Activated CD8-positive, alpha-beta T cell treated with anti-CD3 and anti-CD28 coated beads, Interleukin-2, amount 10 ng/mL, durations not matched to agents 7 days and 5 days (primary cell): ENCODE measurements around the gene NR4A1. TPM values are rescaled to one million over a fixed set of nuclear protein-coding genes. Genes with fewer than 3 reads are reported as not detected.

Experiments
- ATAC-seq: fragments of 150-1000 bp; cut with Tn5 transposase; one replicate; pipeline ENCODE4 v1.10.0; 2021; ENCODE audit warnings: moderate library complexity
- CTCF ChIA-PET: fragments of 350-600 bp; sonication (Branson Sonifier 250); formaldehyde crosslinking; loops from one replicate; lab custom pipeline; 2021; ENCODE audit warnings: antibody characterized with exemption; lab: Charles Lee
- POLR2A ChIA-PET: fragments of 350-600 bp; sonication (Branson Sonifier 250); formaldehyde crosslinking; loops from one replicate; lab custom pipeline; 2021; ENCODE audit warnings: antibody characterized with exemption; lab: Charles Lee
- DNase-seq: peaks from one replicate; pipeline ENCODE4 v3.0.0-alpha.2; 2020
- H3K27ac Mint-ChIP-seq: one replicate; pipeline ENCODE4 v1.8.0; 2021; ENCODE audit warnings: mild to moderate bottlenecking, mixed read lengths
- H3K27me3 Mint-ChIP-seq: one replicate; pipeline ENCODE4 v1.8.0; 2021; ENCODE audit warnings: low read depth, mixed read lengths
- H3K36me3 Mint-ChIP-seq: one replicate; pipeline ENCODE4 v1.8.0; 2021; ENCODE audit warnings: low read depth, mixed read lengths
- H3K4me1 Mint-ChIP-seq: one replicate; pipeline ENCODE4 v1.8.0; 2021; ENCODE audit warnings: low read depth, mixed read lengths
- H3K4me3 Mint-ChIP-seq: one replicate; pipeline ENCODE4 v1.8.0; 2021; ENCODE audit warnings: mild to moderate bottlenecking, mixed read lengths
- H3K9me3 Mint-ChIP-seq: one replicate; pipeline ENCODE4 v1.8.0; 2022; ENCODE audit warnings: mixed read lengths; ENCODE audit not compliant: insufficient read depth
- total RNA-seq, 2 experiments: library from RNA; stranded (reverse); gene quantifications; one replicate each; pipeline ENCODE4 v1.2.3, GENCODE V29; 2021

The NR4A1 gene
- 1 to 10 TPM; 4.3 to 5.6 TPM for total RNA-seq

- Mint-ChIP-seq H3K27ac (peak within 1 kb of the TSS; percentile 98), H3K9me3 (no peaks in the 10 kb centered on the region), H3K27me3 (no peaks in the 10 kb centered on the region), H3K4me1 (peaks cover 49% of the 10 kb centered on the region), H3K36me3 (no peaks in the 10 kb centered on the region), H3K4me3 (peak within 1 kb of the TSS; percentile 86)
- peak; percentile 85 for ATAC-seq
- CTCF ChIA-PET, result interaction anchor here (0.8 to 4.1 kb wide), 12 partner anchors 9 to 80 kb away, joined by 3 to 59 read pairs (median 4); partner anchors contain the start of gene ATG101
- POLR2A ChIA-PET, result interaction anchor here (0.8 to 2.2 kb wide), 8 partner anchors 10 to 25 kb away, joined by 3 to 18 read pairs (median 6); partner anchors contain the start of gene ATG101
- DNase-seq, result peak; percentile 98
Measured at GRCh38 chr12:52050758-52051541, at the start of gene NR4A1. NR4A1 (plus strand) TSS chr12:52051442; CDS start chr12:52054329, 2,887 bp downstream.

GRCh38 chr12:52003016-52003550, 48.2 kb upstream of the NR4A1 start:
- Mint-ChIP-seq H3K27ac (no peak overlapping the region), H3K27me3 (peaks cover 14% of the 10 kb centered on the region), H3K9me3 (no peaks in the 10 kb centered on the region), H3K4me1 (peaks cover 21% of the 10 kb centered on the region), H3K4me3 (no peak overlapping the region), H3K36me3 (no peaks in the 10 kb centered on the region)
- no peak for ATAC-seq
- POLR2A ChIA-PET, result interaction anchor here (1.2 kb wide), 1 partner anchor 17 kb away, joined by 4 read pairs; no protein-coding TSS in a partner anchor
- DNase-seq, result no peak
- CTCF ChIA-PET, result interaction anchor here (0.7 to 12.9 kb wide), 11 partner anchors 10 to 118 kb away, joined by 3 to 301 read pairs (median 4); no protein-coding TSS in a partner anchor

GRCh38 chr12:52003591-52003990, 47.7 kb upstream of the NR4A1 start:
- peaks cover 26% of the 10 kb centered on the region for H3K4me1 Mint-ChIP-seq
- no peak for DNase-seq
- H3K9me3 Mint-ChIP-seq, result no peaks in the 10 kb centered on the region
- no peak for ATAC-seq
- H3K27ac Mint-ChIP-seq, result no peak overlapping the region
- ChIA-PET POLR2A (interaction anchor here (1.2 kb wide), 1 partner anchor 17 kb away, joined by 4 read pairs; no protein-coding TSS in a partner anchor), CTCF (interaction anchor here (0.7 to 12.9 kb wide), 12 partner anchors 11 to 118 kb away, joined by 3 to 301 read pairs (median 4); no protein-coding TSS in a partner anchor)
- no peak overlapping the region for H3K4me3 Mint-ChIP-seq
- H3K27me3 Mint-ChIP-seq, result peaks cover 14% of the 10 kb centered on the region
- H3K36me3 Mint-ChIP-seq, result no peaks in the 10 kb centered on the region

- no peak overlapping the region for H3K27ac Mint-ChIP-seq
- H3K4me1 Mint-ChIP-seq, result peaks cover 30% of the 10 kb centered on the region
- H3K27me3 Mint-ChIP-seq, result peaks cover 14% of the 10 kb centered on the region
- no peaks in the 10 kb centered on the region for H3K36me3 Mint-ChIP-seq
- CTCF ChIA-PET, result interaction anchor here (0.7 to 12.9 kb wide), 12 partner anchors 11 to 117 kb away, joined by 3 to 301 read pairs (median 4); no protein-coding TSS in a partner anchor
- no peak for ATAC-seq
- H3K9me3 Mint-ChIP-seq, result no peaks in the 10 kb centered on the region
- POLR2A ChIA-PET, result no interaction called here
- DNase-seq, result no peak
- H3K4me3 Mint-ChIP-seq, result no peak overlapping the region
Measured at GRCh38 chr12:52004042-52004648, 47.1 kb upstream of the NR4A1 start.

- no peaks in the 10 kb centered on the region for H3K9me3 Mint-ChIP-seq
- H3K4me3 Mint-ChIP-seq, result no peak overlapping the region
- CTCF ChIA-PET, result interaction anchor here (0.6 to 12.9 kb wide), 3 partner anchors 13 to 83 kb away, joined by 3 to 301 read pairs (median 19); no protein-coding TSS in a partner anchor
- H3K27ac Mint-ChIP-seq, result peak overlapping the region; percentile 9
- no peak for ATAC-seq
- peaks cover 14% of the 10 kb centered on the region for H3K27me3 Mint-ChIP-seq
- POLR2A ChIA-PET, result interaction anchor here (1.7 kb wide), 1 partner anchor 20 kb away, joined by 5 read pairs; no protein-coding TSS in a partner anchor
- peaks cover 32% of the 10 kb centered on the region for H3K4me1 Mint-ChIP-seq
- no peak for DNase-seq
- no peaks in the 10 kb centered on the region for H3K36me3 Mint-ChIP-seq
Measured at GRCh38 chr12:52005218-52005902, 45.9 kb upstream of the NR4A1 start.

- Mint-ChIP-seq H3K27ac (peak overlapping the region; percentile 65), H3K9me3 (no peaks in the 10 kb centered on the region), H3K27me3 (peaks cover 14% of the 10 kb centered on the region), H3K4me1 (peaks cover 32% of the 10 kb centered on the region), H3K36me3 (peaks cover 5% of the 10 kb centered on the region), H3K4me3 (peak overlapping the region; percentile 79)
- POLR2A ChIA-PET, result interaction anchor here (0.6 to 1.7 kb wide), 3 partner anchors 17 to 19 kb away, joined by 3 to 5 read pairs (median 3); no protein-coding TSS in a partner anchor
- DNase-seq (no peak), ATAC-seq (no peak)
- CTCF ChIA-PET, result interaction anchor here (0.7 to 12.9 kb wide), 3 partner anchors 14 to 25 kb away, joined by 4 to 301 read pairs (median 15); no protein-coding TSS in a partner anchor
Measured at GRCh38 chr12:52005903-52006703, 45.1 kb upstream of the NR4A1 start.

- H3K36me3 Mint-ChIP-seq, result peaks cover 6% of the 10 kb centered on the region
- peak; percentile 79 for ATAC-seq
- H3K9me3 Mint-ChIP-seq, result no peaks in the 10 kb centered on the region
- H3K4me3 Mint-ChIP-seq, result peak within 1 kb of the TSS; percentile 87
- ChIA-PET CTCF (interaction anchor here (0.7 to 12.9 kb wide), 3 partner anchors 14 to 26 kb away, joined by 4 to 301 read pairs (median 15); no protein-coding TSS in a partner anchor), POLR2A (interaction anchor here (0.6 to 1.7 kb wide), 5 partner anchors 14 to 137 kb away, joined by 3 to 5 read pairs (median 3); no protein-coding TSS in a partner anchor)
- peak; percentile 80 for DNase-seq
- H3K4me1 Mint-ChIP-seq, result peaks cover 32% of the 10 kb centered on the region
- peaks cover 14% of the 10 kb centered on the region for H3K27me3 Mint-ChIP-seq
- H3K27ac Mint-ChIP-seq, result peak within 1 kb of the TSS; percentile 85
Measured at GRCh38 chr12:52006726-52007157, 44.5 kb upstream of the NR4A1 start, which contains the start of gene TAMALIN. TAMALIN (plus strand) TSS chr12:52006946; CDS start chr12:52007020, 74 bp downstream.

GRCh38 chr12:52007158-52007921, 43.9 kb upstream of the NR4A1 start:
- Mint-ChIP-seq H3K36me3 (peaks cover 8% of the 10 kb centered on the region), H3K27ac (peak overlapping the region; percentile 85), H3K9me3 (no peaks in the 10 kb centered on the region), H3K4me3 (peak overlapping the region; percentile 87), H3K27me3 (peaks cover 14% of the 10 kb centered on the region), H3K4me1 (peaks cover 32% of the 10 kb centered on the region)
- ATAC-seq, result peak; percentile 40
- DNase-seq, result peak; percentile 51
- ChIA-PET POLR2A (interaction anchor here (0.7 to 1.7 kb wide), 4 partner anchors 13 to 136 kb away, joined by 3 to 5 read pairs (median 3); no protein-coding TSS in a partner anchor), CTCF (interaction anchor here (3.0 to 12.9 kb wide), 2 partner anchors 14 to 15 kb away, joined by 15 to 301 read pairs; no protein-coding TSS in a partner anchor)

- CTCF ChIA-PET, result interaction anchor here (3.0 to 12.9 kb wide), 2 partner anchors 13 to 15 kb away, joined by 15 to 301 read pairs; no protein-coding TSS in a partner anchor
- ATAC-seq, result no peak
- peaks cover 14% of the 10 kb centered on the region for H3K27me3 Mint-ChIP-seq
Measured at GRCh38 chr12:52007982-52008510, 43.2 kb upstream of the NR4A1 start.

More at GRCh38 chr12:52007982-52008510, 43.2 kb upstream of the NR4A1 start:
- DNase-seq, result no peak
- Mint-ChIP-seq H3K4me1 (peaks cover 32% of the 10 kb centered on the region), H3K27ac (peak overlapping the region; percentile 75), H3K9me3 (no peaks in the 10 kb centered on the region), H3K4me3 (peak overlapping the region; percentile 87), H3K36me3 (peaks cover 8% of the 10 kb centered on the region)
- POLR2A ChIA-PET, result no interaction called here
